Upper lobe of left lung (tissue), 6 donors: ENCODE measurements around the gene SAPCD2. TPM values are rescaled to one million over a fixed set of nuclear protein-coding genes. Genes with fewer than 3 reads are reported as not detected.
"Not testable (repeated sequence)": the region's sequence is repeated elsewhere in the genome, so short reads cannot be mapped to it uniquely, and the experiment has no call there.

Source experiments
- ATAC-seq, 2 donors: fragments of 200-7000 bp; cut with Tn5 transposase; one replicate each; pipeline ENCODE4 v1.9.1; 2022; ENCODE audit warnings: mild to moderate bottlenecking in 2 of 2, moderate library complexity in 2 of 2; ENCODE audit not compliant: low FRiP score in 2 of 2
- DNase-seq, 2 donors: peaks; one replicate each; pipeline ENCODE4 v3.0.0-alpha.2; 2019 to 2020
- H3K27ac ChIP-seq, 4 donors: fragments of 200-600 bp; sonication (generic); one replicate each; pipeline ENCODE4 v1.5.1; 2016 to 2019
- H3K27me3 ChIP-seq, 4 donors: fragments of 200-600 bp; sonication (generic); one replicate each; pipeline ENCODE4 v1.5.1; 2017 to 2019
- H3K36me3 ChIP-seq, 4 donors: fragments of 200-600 bp; sonication (generic); one replicate each; pipeline ENCODE4 v1.5.1; 2016 to 2019
- H3K4me1 ChIP-seq, 4 donors: fragments of 200-600 bp; sonication (generic); one replicate each; pipeline ENCODE4 v1.5.1; 2018 to 2019
- H3K4me3 ChIP-seq, 4 donors: fragments of 200-600 bp; sonication (generic); one replicate each; pipeline ENCODE4 v1.5.1; 2017 to 2019; ENCODE audit warnings: mild to moderate bottlenecking in 2 of 4, moderate library complexity in 1 of 4
- H3K9me3 ChIP-seq, 4 donors: fragments of 200-600 bp; sonication (generic); one replicate each; pipeline ENCODE4 v1.5.1; 2018 to 2019
- CTCF ChIP-seq, 6 experiments: fragments of 450-650 bp in 4 of 6; fragments of 200-600 bp in 2 of 6; sonication (generic) in 2 of 6; IDR thresholded peaks; one replicate each; pipeline ENCODE4 v1.5.1; 2016 to 2019; ENCODE audit warnings: antibody characterized with exemption in 6 of 6
- EP300 ChIP-seq, 4 donors: sonication (generic); formaldehyde crosslinking; IDR thresholded peaks; one replicate each; pipeline ENCODE4 v1.5.1; 2017; ENCODE audit warnings: antibody characterized with exemption in 4 of 4, control low read depth in 2 of 4
- POLR2A ChIP-seq, 4 donors: fragments of 450-650 bp; IDR thresholded peaks; one replicate each; pipeline ENCODE4 v1.5.1; 2016 to 2017; ENCODE audit warnings: antibody characterized with exemption in 4 of 4, mild to moderate bottlenecking in 2 of 4
- POLR2AphosphoS5 ChIP-seq, 2 donors: sonication (generic); formaldehyde crosslinking; IDR thresholded peaks; one replicate each; pipeline ENCODE4 v1.5.1; 2017; ENCODE audit warnings: antibody characterized with exemption in 2 of 2
- WGBS, 2 donors: methylation state at CpG; one replicate each; pipeline ENCODE4 v1.1.5; 2017 to 2018; 5-methylcytosine and 5-hydroxymethylcytosine counted together
- total RNA-seq, 6 donors: library from RNA; depleted of rRNA in 4 of 6; stranded (reverse); fragments of >200 nt in 4 of 6; gene quantifications; one replicate each; pipeline versions ENCODE4 v1.1.0 to v1.2.1, GENCODE V29; 2016 to 2021
- donor health status: DM: no; HTN: no; CAD: no; lungs with moderate emphysema.
- donor health status: DM: no; HTN: yes; CAD: no; lungs with severe emphysema.

Gene SAPCD2
- 1 to 10 TPM in 4 of 6 donors, under 1 TPM in 2; 0.69 to 6.8 (median 1.4) TPM for total RNA-seq

- WGBS, 2 donors: 0% methylated on average over 18 to 33 of the region's 74 CpGs
- ATAC-seq (peak; percentile 94 to 95), DNase-seq (peak; percentile 91 to 95)
- Histone ChIP-seq H3K36me3 (no peaks in the 10 kb centered on the region), H3K9me3 (no peaks in the 10 kb centered on the region), H3K27me3 (peaks cover 0 to 10% (median 0%) of the 10 kb centered on the region in 4 donors), H3K4me3 (peak within 1 kb of the TSS in 3 of 4 donors; percentile 47 to 59 (median 56)), H3K27ac (peak within 1 kb of the TSS in 3 of 4 donors; percentile 23 to 82 (median 71)), H3K4me1 (peaks cover 14 to 36% (median 20%) of the 10 kb centered on the region in 4 donors)
- no peak for TF ChIP-seq EP300 (IDR thresholded peaks at IDR 0.05)
- TF ChIP-seq POLR2AphosphoS5 (IDR thresholded peaks at IDR 0.05): no peak
- TF ChIP-seq POLR2A (IDR thresholded peaks at IDR 0.05): peak in 1 of 4 donors; percentile 40
- peak in 1 of 6 experiments; percentile 2 for TF ChIP-seq CTCF (IDR thresholded peaks at IDR 0.05)
Observed at GRCh38 chr9:137070201-137070905, at the start of gene SAPCD2. Gene SAPCD2, minus strand, starts transcription at chr9:137070557. Its CDS starts 97 bp downstream, at chr9:137070460.

GRCh38 chr9:137118092-137118603 lies 47.8 kb upstream of the SAPCD2 start:
- H3K9me3 ChIP-seq, H3K27ac ChIP-seq, H3K27me3 ChIP-seq, DNase-seq, H3K36me3 ChIP-seq, ATAC-seq, H3K4me3 ChIP-seq: not testable (repeated sequence)
- peaks cover 13 to 28% (median 16%) of the 10 kb centered on the region in 4 donors for H3K4me1 ChIP-seq
- WGBS, 2 donors: 71 to 75% methylated on average over 12 of the region's 12 CpGs

- Histone ChIP-seq H3K27me3 (no peaks in the 10 kb centered on the region), H3K36me3 (peaks cover 0 to 10% (median 10%) of the 10 kb centered on the region in 4 donors), H3K9me3 (no peaks in the 10 kb centered on the region), H3K4me3 (no peak overlapping the region), H3K27ac (no peak overlapping the region), H3K4me1 (peaks cover 13 to 29% (median 16%) of the 10 kb centered on the region in 4 donors)
- 82 to 90% methylated on average over 9 to 15 of the region's 15 CpGs for WGBS, 2 donors
- DNase-seq: peak in 1 of 2 donors; percentile 69
- ATAC-seq: no peak
- TF ChIP-seq POLR2A (IDR thresholded peaks at IDR 0.05) (no peak), POLR2AphosphoS5 (IDR thresholded peaks at IDR 0.05) (no peak), EP300 (IDR thresholded peaks at IDR 0.05) (no peak), CTCF (IDR thresholded peaks at IDR 0.05) (no peak)
Observed at GRCh38 chr9:137117269-137117731, 46.9 kb upstream of the SAPCD2 start.

- H3K4me1 ChIP-seq: peaks cover 13 to 27% (median 16%) of the 10 kb centered on the region in 4 donors
- H3K27ac ChIP-seq: no peak overlapping the region
- H3K27me3 ChIP-seq: no peaks in the 10 kb centered on the region
- H3K9me3 ChIP-seq: no peaks in the 10 kb centered on the region
- WGBS, 2 donors: 61 to 72% methylated on average over 17 of the region's 17 CpGs
- no peak overlapping the region for H3K4me3 ChIP-seq
- no peak for DNase-seq
- H3K36me3 ChIP-seq: peaks cover 2 to 16% (median 14%) of the 10 kb centered on the region in 4 donors
- ATAC-seq: no peak
- TF ChIP-seq CTCF (IDR thresholded peaks at IDR 0.05): no peak
- TF ChIP-seq POLR2A (IDR thresholded peaks at IDR 0.05): no peak
- no peak for TF ChIP-seq POLR2AphosphoS5 (IDR thresholded peaks at IDR 0.05)
- no peak for TF ChIP-seq EP300 (IDR thresholded peaks at IDR 0.05)
Observed at GRCh38 chr9:137116728-137117127, 46.4 kb upstream of the SAPCD2 start.

GRCh38 chr9:137116027-137116507 lies 45.7 kb upstream of the SAPCD2 start:
- 84% methylated on average over 6 of the region's 6 CpGs; no CpG with 5 or more reads in 1 of the 2 donors for WGBS, 2 donors
- no peak for ATAC-seq

More at GRCh38 chr9:137116027-137116507, 45.7 kb upstream of the SAPCD2 start:
- H3K27me3 ChIP-seq: no peaks in the 10 kb centered on the region
- DNase-seq: no peak
- peaks cover 3 to 21% (median 19%) of the 10 kb centered on the region in 4 donors for H3K36me3 ChIP-seq
- peaks cover 13 to 25% (median 14%) of the 10 kb centered on the region in 4 donors for H3K4me1 ChIP-seq
- no peaks in the 10 kb centered on the region for H3K9me3 ChIP-seq
- TF ChIP-seq EP300 (IDR thresholded peaks at IDR 0.05) (no peak), POLR2A (IDR thresholded peaks at IDR 0.05) (no peak), CTCF (IDR thresholded peaks at IDR 0.05) (no peak), POLR2AphosphoS5 (IDR thresholded peaks at IDR 0.05) (no peak)
- no peak overlapping the region for H3K27ac ChIP-seq
- H3K4me3 ChIP-seq: no peak overlapping the region
